HK-2 (cell line): ENCODE results near the gene HELB.
A peak's percentile ranks its signal among the peaks of the same experiment; 100 is the strongest.

ENCODE experiments used
- DNase-seq: peaks from one replicate; pipeline ENCODE4 v3.0.0-alpha.2; 2018; ENCODE audit not compliant: unreplicated experiment

Gene HELB

GRCh38 chr12:66301944-66302826 is at the start of gene HELB:
Gene HELB, plus strand, starts transcription at chr12:66302493. Its CDS starts 111 bp downstream, at chr12:66302604.
- DNase-seq: peak; percentile 97

DNA sequence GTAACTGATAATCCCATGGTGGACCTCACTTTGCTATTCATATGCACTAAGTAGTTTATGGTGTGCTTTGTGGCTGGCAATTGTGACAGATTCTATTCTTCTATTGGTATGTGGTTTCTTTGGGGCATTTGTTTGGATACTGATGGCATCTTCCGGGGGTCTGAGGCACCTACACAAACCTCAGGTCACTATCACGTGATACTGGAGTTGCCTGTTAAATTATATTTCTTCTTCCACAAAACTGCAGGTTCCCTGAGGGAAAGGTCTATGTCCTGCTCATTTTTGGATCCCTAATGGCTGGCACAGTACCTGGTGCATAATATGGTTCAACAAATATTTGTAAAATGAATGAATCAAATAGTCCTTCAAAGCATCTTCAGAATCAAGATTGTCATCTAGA is 49.5 kb upstream of the HELB start:
- no peak for DNase-seq

DNA sequence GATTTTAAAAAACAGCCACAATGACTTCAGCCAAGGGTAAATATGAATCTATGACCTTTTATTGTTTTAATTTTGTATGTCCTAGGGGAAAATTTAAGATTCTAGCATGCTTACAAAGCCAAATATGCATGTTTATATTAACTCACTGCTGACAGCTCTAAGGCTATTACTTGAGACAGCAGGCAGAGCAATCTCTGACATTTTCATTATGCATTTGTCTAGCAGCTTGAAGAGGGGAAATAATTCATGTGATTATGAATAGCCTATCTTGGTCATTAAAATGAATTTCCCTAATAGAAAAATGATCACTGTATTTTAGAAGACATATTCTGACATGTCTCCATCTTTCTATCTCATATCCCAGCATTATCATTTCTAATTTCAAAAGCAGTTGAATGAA is 46.6 kb upstream of the HELB start:
- DNase-seq: no peak

DNA sequence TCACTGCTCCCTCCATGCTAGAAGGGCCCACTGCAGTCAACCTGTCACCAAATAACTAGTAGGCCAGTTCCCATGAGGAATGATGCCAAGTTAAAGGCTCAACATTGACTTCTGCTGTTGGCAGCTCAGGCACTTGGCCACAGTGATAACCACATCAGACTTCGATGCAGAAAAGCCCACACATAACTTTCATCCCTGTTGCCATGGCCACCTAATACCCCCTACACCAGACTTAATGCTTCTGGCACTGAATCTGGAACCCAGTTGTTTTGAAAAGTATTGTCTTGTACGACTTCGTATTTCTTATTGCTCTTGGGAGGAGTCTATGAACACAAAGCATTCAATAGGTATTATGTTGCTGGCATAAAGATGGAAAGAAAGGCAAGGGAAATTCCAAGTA is 44.3 kb upstream of the HELB start:
- DNase-seq: no peak

DNA sequence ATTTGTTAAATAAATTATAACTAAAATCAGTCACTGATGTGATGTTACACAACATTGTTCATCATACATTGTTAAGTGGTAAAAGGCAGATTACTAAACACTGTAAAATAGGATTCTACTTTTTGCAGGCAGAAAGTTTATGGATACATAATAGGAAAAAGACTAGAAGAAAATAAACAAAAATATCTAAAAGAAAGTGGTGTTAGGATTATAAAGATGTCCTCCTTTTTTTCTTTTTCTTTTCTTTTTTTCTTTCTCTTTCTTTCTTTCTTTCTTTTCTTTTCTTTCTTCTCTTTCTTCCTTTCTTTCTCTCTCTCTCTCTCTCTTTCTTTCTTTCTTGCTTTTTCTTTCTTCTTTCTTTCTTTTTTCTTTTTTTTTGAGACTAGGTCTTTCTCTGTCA is 39.6 kb upstream of the HELB start:
- DNase-seq: no peak

DNA sequence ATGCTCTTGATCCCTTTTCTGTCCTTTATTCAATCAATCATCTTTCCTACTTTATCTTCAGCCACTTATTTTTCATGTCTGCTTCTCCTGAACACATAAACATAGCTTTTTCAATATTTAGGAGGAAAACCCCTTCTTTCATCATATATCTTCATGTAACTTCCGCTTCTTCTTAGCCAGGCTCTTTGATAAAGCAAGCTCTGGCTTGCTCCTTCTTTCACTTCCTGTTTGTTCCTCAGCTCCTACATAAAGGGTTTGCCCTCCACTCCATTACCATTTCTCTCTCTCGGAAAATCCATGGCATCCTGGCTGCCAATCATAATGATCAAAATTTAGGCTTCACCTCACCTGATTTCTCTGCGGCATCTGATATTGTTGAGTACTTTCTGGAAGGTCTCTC is 33.7 kb upstream of the HELB start:
- DNase-seq: no peak

DNA sequence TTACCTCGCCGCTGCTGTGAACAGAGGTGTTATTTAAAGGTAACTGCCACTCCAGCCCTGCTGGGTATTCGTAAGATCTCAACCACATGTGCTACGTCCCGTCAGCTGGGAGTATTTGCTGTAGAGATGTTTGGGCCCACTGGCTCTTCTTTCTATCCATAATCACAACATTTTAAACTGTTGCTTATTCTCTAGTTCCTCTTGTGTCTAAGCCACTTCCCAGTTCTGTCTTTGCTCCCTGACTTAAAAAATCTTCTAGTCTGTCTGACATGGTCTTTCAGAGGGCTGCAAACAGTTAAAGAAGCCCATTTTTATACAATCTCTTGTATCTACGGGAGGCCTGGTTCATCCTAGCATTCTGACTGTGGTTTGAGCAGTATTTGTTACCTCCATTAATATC is 33.2 kb upstream of the HELB start:
- DNase-seq: no peak

GRCh38 chr12:66269757-66270383 is 32.4 kb upstream of the HELB start:
- no peak for DNase-seq

DNA sequence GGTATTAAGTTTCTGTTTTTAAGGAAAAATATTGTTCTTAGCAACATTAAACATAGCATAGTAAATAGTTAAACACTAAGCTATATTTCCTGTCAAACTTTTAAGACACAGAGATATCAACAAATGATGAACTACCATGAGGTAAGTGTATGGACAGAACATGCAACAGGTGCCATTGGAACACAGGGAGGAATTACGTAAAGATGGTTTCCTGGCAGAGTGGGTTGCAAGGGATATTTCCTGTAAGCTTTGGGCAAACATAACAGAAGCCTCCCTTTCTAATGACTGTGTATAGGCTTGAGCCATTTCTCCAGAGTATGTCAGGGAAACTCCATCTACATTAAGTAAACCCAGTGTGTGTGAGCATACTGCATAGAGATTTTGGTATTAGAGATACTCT is 31.7 kb upstream of the HELB start:
- DNase-seq: no peak

GRCh38 chr12:66272650-66273049 is 29.6 kb upstream of the HELB start:
- no peak for DNase-seq

DNA sequence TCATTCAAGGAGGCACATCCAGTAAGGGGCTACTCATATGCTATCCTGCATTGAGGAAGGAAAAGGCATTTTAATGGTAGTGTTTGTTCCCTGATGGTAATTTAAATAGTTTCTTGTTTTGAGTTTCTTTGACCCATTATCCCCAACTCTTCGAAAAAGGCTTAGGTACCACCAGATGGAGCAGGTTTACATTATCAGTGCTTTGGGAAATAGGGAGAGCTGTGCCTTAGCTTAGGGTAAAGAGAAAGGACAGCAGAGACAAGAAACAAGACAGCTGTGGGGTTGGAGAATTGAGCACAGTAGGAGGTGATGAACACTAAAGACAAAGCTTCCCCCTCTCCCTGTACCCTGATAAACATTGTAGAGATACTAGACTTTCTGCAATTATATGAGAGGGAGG is 29.1 kb upstream of the HELB start:
- DNase-seq: no peak

DNA sequence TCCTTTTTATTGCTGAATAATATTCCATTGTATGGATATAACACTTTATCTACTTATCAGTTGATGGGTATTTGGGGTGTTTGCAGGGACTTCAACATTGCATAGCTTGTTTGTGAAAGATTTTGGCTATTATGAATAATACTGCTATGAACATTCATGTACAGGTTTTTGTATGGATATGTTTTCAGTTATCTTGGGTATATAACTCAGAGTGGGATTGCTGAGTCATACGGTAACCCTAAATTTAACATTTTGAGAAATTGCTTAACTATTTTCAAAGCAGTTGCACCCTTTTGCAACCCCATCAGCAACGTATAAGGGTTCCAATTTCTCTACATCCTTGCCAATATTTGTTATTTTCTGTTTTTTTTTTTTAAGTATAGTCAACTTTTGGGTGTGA is 27.3 kb upstream of the HELB start:
- no peak for DNase-seq

GRCh38 chr12:66279123-66279712 is 23.1 kb upstream of the HELB start:
- DNase-seq: peak; percentile 11

DNA sequence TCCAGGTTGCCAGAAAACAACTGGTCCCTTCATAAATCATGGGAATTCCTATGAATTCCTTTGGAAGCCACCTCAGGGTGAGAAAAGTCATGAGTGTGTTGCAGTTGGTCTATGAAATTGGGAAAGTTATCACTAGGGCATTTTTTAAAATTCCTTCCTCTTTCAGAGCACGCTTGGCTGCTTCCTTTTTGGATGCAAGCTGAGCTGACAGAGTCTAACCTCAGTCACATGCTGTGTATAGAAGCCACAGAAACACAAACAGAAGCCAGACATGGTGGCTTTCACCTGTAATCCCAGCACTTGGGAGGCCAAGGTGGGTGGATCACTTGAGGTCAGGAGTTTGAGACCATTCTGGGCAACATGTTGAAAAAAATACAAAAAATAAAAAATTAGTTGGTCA is 21.7 kb upstream of the HELB start:
- DNase-seq: no peak

- DNase-seq: no peak
Measured at GRCh38 chr12:66282244-66282643, 20.0 kb upstream of the HELB start.

DNA sequence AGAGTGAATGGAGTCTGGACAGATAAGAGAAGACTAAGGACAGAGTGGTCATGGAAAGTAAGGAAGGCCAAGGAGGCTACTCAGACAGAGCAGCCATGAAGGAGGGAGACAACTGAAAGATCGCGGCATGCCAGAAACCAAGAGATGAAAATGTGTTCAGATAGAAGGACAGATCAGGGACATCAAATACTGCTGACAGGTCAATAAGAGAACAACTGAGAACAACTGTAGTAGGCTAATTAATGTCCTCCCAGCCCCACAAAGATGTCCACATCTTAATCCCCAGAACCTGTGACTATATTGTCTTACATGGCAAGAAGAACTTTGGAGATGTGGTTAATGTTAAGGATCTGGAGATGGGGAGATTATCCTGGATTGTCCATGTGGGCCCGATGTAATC is 15.0 kb upstream of the HELB start:
- DNase-seq: no peak

DNA sequence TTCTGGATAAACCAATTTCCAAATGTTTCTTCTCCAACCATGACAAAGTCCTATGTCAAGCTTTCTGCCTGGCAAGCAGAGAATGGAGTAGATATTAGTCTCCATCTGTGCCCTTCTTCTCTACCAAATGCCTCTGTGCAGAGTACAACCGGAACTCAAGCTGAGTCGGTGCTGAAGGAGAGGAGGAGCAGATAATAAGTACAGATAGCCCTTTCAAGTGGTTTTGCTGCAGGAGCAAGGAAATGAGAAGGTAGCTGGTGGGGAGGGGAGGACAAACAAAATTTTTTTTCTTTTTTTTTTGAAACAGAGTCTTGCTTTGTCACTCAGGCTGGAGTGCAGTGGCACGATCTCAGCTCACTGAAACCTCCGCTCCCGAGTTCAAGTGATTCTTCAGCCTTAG is 14.2 kb upstream of the HELB start:
- no peak for DNase-seq

DNA sequence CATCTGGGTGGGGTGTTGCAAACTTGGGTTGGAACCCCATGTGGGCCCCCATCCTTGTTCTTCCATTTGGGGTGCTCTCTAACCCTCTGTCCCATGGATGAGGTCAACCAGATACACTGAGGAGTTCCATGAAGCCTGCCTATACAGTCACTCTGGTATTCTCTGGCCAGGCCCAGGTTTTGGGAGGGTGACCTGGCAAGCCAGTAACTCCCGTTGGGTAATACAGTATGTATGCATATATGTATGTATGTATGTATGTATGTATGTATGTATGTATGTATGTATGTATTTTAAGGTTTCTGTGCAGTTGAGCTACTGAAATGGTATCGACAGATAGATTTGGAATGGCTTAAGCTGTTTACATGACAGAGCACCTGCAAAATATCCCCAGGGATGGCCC is 12.8 kb upstream of the HELB start:
- DNase-seq: no peak

DNA sequence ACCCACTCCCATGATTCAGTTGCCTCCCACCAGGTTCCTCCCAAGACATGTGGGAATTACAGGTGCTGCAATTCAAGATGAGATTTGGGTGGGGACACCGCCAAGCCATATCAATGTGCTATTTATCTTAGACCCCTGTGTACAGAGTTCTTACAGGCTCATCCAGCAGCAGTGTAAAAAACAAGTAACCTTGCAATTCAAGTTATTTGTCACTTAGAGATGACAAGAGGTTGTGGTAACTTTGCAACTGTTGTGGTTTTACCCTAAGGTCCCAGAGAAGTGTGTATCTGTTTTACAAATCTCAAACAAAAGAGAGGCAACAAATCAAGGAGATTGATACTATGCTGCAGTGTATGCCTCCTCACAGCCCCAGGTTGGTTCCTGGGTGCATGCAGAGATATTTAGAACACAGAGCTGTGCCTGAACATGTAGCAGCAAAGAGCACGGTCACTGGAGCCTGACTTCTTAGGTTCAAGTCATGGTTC is 11.5 kb upstream of the HELB start:
- DNase-seq: no peak

DNA sequence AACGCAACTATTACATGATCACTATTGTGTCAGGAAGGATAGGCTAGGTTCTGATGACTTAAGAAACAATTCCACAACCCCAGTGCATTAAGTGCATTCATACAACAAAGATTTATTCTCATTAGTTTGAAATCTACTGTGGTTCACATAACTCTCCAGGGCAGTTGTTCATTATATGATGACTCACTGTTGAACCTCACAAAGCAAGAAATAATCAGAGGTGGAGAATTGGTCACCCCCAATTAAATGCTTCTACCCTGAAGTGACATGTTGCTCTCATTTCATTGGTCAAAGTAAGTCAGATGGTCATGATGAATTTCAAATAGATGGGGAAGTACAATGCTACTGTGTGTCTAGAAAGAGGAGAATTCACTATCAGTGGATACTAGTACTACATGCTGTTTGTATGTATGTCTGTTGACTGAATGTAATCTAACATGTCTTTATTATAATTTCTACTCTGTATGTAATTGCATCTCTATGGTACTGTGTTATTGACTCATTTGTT is 6.1 kb upstream of the HELB start:
- no peak for DNase-seq

- DNase-seq: no peak
Measured at GRCh38 chr12:66297080-66297479, 5.2 kb upstream of the HELB start.

DNA sequence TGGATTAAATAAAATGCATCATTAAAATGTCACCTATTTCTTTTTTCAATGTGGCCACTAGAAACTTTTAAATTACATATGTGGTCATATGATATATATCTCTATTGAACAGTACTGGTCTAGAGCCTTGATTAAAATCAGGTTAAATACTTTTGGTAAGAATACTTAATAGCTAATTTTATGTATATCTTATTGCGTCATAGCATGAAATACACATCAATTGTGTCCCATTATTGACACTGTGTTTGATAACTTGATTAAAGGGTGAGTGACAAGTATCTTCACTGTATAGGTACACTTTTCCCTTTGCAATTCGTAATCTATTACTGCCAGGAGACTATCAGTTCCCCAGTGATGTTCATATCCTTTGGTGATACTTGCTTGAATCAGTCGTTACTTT is 4.4 kb upstream of the HELB start:
- no peak for DNase-seq

- DNase-seq: no peak
Measured at GRCh38 chr12:66302827-66303169, 505 bp downstream of the HELB start.
